ENCODE measurements around the gene PARD3B. TPM values are rescaled to one million over a fixed set of nuclear protein-coding genes. Genes with fewer than 3 reads are reported as not detected.
"Not testable (repeated sequence)": the region's sequence is repeated elsewhere in the genome, so short reads cannot be mapped to it uniquely, and the experiment has no call there.

The PARD3B gene
- total RNA-seq, 1 donor from 2014 or later, result 0.66 TPM

GRCh38 chr2:204545861-204546735 is 823 bp downstream of the PARD3B start:
- no peak for DNase-seq
- H3K9me3 Mint-ChIP-seq (ENCODE audit: unreplicated experiment), result no peaks in the 10 kb centered on the region
- H3K27ac Mint-ChIP-seq (ENCODE audit: unreplicated experiment), result no peak overlapping the region

GRCh38 chr2:204550751-204551511 is 5.7 kb downstream of the PARD3B start:
- TF ChIP-seq CTCF (IDR thresholded peaks at IDR 0.05; ENCODE audit: partially characterized antibody, unreplicated experiment), result no peak
- Mint-ChIP-seq H3K4me3 (ENCODE audit: unreplicated experiment) (no peak overlapping the region), H3K27ac (ENCODE audit: unreplicated experiment) (no peak overlapping the region), H3K4me1 (ENCODE audit: low read depth, unreplicated experiment) (no peaks in the 10 kb centered on the region), H3K9me3 (ENCODE audit: unreplicated experiment) (no peaks in the 10 kb centered on the region), H3K36me3 (ENCODE audit: unreplicated experiment) (no peaks in the 10 kb centered on the region), H3K27me3 (ENCODE audit: unreplicated experiment) (peaks cover 7% of the 10 kb centered on the region)
- DNase-seq, result no peak

More at GRCh38 chr2:204545861-204546735, 823 bp downstream of the PARD3B start:
- Mint-ChIP-seq H3K36me3 (ENCODE audit: unreplicated experiment) (no peaks in the 10 kb centered on the region), H3K4me1 (ENCODE audit: low read depth, unreplicated experiment) (peaks cover 2% of the 10 kb centered on the region), H3K4me3 (ENCODE audit: unreplicated experiment) (peak overlapping the region; percentile 77), H3K27me3 (ENCODE audit: unreplicated experiment) (peaks cover 16% of the 10 kb centered on the region)
- TF ChIP-seq CTCF (IDR thresholded peaks at IDR 0.05; ENCODE audit: partially characterized antibody, unreplicated experiment), result no peak

DNA sequence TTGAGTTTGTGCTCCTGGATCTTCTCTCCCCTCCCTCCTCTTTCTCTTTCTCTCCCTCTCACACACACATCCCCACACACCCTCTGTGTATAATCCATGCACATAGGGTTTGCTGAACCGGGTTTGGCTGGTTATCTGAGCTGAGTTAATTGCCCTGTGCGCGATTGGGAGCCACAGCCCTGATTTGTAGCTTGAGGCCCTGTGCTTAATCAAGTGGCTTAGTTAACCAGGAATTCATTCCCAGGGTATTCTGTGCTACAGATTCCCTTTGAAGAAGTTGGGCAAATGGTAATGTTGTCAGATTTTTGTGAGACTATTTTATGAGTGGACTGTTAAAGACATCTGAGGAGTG is 6.2 kb downstream of the PARD3B start:
- H3K9me3 Mint-ChIP-seq (ENCODE audit: unreplicated experiment), result no peaks in the 10 kb centered on the region
- no peak overlapping the region for H3K27ac Mint-ChIP-seq (ENCODE audit: unreplicated experiment)
- no peak for DNase-seq
- no peak for TF ChIP-seq CTCF (IDR thresholded peaks at IDR 0.05; ENCODE audit: partially characterized antibody, unreplicated experiment)
- no peaks in the 10 kb centered on the region for H3K36me3 Mint-ChIP-seq (ENCODE audit: unreplicated experiment)
- H3K27me3 Mint-ChIP-seq (ENCODE audit: unreplicated experiment), result peaks cover 2% of the 10 kb centered on the region
- no peak overlapping the region for H3K4me3 Mint-ChIP-seq (ENCODE audit: unreplicated experiment)
- H3K4me1 Mint-ChIP-seq (ENCODE audit: low read depth, unreplicated experiment), result no peaks in the 10 kb centered on the region

DNA sequence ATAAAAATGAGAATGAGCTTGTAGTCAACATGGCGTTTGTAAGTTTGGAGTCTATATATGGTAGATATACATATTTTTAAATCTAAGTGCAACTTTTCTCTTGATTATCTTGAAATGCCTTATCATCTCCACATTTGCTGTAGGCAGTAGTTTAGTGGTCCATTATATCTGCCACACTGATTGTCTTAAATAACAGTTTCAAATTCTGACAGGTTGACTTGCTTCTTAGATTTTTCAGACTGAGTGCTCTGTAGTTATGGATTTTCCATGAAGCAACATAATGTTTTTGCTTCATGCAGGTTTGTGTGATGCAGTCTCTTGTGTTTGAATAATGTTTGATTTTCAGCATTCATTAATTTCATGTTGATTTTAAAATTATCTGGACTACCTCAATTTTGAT is 12.3 kb downstream of the PARD3B start:
- TF ChIP-seq CTCF (IDR thresholded peaks at IDR 0.05; ENCODE audit: partially characterized antibody, unreplicated experiment), result no peak

DNA sequence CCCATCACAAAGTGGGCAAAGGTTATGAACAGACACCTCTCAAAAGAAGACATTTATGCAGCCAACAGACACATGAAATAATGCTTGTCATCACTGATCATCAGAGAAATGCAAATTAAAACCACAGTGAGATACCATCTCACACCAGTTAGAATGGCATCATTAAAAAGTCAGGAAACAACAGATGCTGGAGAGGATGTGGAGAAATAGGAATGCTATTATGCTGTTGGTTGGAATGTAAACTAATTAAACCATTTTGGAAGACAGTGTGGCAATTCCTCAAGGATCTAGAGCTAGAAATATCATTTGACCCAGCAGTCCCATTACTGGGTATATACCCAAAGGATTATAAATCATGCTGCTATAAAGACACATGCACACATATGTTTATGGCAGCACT is 14.1 kb downstream of the PARD3B start:
- H3K27ac Mint-ChIP-seq (ENCODE audit: unreplicated experiment); H3K4me3 Mint-ChIP-seq (ENCODE audit: unreplicated experiment); H3K9me3 Mint-ChIP-seq (ENCODE audit: unreplicated experiment); H3K4me1 Mint-ChIP-seq (ENCODE audit: low read depth, unreplicated experiment); H3K27me3 Mint-ChIP-seq (ENCODE audit: unreplicated experiment); H3K36me3 Mint-ChIP-seq (ENCODE audit: unreplicated experiment); DNase-seq: not testable (repeated sequence)

More for the DNA sequence above, 12.3 kb downstream of the PARD3B start:
- Mint-ChIP-seq H3K4me3 (ENCODE audit: unreplicated experiment) (no peak overlapping the region), H3K27me3 (ENCODE audit: unreplicated experiment) (peaks cover 1% of the 10 kb centered on the region), H3K27ac (ENCODE audit: unreplicated experiment) (no peak overlapping the region), H3K36me3 (ENCODE audit: unreplicated experiment) (no peaks in the 10 kb centered on the region), H3K9me3 (ENCODE audit: unreplicated experiment) (peaks cover 2% of the 10 kb centered on the region), H3K4me1 (ENCODE audit: low read depth, unreplicated experiment) (no peaks in the 10 kb centered on the region)
- no peak for DNase-seq
